ENCODE results near the gene USP48.

- TF ChIP-seq CTCF (conservative IDR thresholded peaks at IDR 0.05; ENCODE audit: low read length), result no peak
- no peak for TF ChIP-seq EZH2phosphoT487 (IDR thresholded peaks at IDR 0.05; ENCODE audit: borderline replicate concordance)
These were observed 111.0 kb downstream of the USP48 start for GRCh38 chr1:21671915-21672314.
